Hepatocyte (in vitro differentiated cells): ENCODE measurements around the gene PAWR.

Experiments used
- EZH2 ChIP-seq: fragments of 200-600 bp; sonication (generic); IDR thresholded peaks from 2 replicates; pipeline ENCODE4 v1.6.1; 2016; ENCODE audit warnings: antibody characterized with exemption, mild to moderate bottlenecking, borderline replicate concordance
- EZH2phosphoT487 ChIP-seq: fragments of 200-600 bp; sonication (generic); IDR thresholded peaks from one replicate; pipeline ENCODE4 v1.6.1; 2018; ENCODE audit warnings: antibody characterized with exemption, mild to moderate bottlenecking, low read depth, moderate library complexity; ENCODE audit not compliant: unreplicated experiment, severe bottlenecking
- TF ChIP-seq, protein P1 (sequence below): fragments of 200-600 bp; sonication (generic); IDR thresholded peaks from 2 replicates; pipeline ENCODE4 v1.5.1; 2016; ENCODE audit warnings: antibody characterized with exemption, mild to moderate bottlenecking; ENCODE audit not compliant: poor library complexity

DNA sequence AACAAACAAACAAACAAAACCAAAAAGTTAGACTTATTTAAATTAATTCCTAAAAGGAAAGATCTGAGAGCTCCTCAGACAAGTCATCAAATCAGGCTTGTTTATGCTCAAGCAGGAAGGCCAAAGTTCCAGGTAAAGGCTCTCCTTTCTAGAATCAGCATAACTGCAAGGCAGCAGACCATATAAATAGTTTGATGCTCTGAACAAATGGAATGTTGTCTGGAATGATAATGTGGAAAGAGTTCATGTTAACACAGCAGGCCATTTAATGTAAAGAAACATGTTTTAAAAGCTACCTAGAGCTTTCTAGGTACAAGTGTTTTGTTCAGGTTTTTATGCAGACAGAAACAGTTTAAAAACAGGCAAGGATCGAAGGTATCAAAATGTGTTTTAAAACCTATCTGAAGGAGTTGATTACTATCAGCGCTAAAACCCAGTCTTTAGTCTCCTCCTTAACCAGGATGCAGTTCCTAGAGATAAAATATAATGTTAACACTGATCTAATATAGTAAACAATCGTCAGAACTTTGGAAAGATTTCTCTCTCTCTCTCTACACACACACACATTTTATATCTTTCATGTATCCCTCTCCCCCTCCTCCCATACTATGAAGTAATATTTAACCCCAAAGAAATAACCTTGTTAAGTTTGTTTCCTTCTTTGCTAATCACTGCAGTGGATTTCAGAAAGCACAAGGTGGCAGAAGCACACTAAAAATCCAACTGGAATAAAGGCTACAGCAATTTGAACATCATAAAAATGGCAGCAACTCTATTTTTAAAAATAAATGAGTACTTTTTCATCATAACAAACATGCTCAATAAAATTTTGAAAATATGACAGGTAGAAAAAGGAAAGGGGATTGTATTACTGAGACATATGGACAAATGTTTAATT is 135.5 kb downstream of the PAWR start:
- TF ChIP-seq, protein P1, sequence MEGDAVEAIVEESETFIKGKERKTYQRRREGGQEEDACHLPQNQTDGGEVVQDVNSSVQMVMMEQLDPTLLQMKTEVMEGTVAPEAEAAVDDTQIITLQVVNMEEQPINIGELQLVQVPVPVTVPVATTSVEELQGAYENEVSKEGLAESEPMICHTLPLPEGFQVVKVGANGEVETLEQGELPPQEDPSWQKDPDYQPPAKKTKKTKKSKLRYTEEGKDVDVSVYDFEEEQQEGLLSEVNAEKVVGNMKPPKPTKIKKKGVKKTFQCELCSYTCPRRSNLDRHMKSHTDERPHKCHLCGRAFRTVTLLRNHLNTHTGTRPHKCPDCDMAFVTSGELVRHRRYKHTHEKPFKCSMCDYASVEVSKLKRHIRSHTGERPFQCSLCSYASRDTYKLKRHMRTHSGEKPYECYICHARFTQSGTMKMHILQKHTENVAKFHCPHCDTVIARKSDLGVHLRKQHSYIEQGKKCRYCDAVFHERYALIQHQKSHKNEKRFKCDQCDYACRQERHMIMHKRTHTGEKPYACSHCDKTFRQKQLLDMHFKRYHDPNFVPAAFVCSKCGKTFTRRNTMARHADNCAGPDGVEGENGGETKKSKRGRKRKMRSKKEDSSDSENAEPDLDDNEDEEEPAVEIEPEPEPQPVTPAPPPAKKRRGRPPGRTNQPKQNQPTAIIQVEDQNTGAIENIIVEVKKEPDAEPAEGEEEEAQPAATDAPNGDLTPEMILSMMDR, result peak; percentile 90
- TF ChIP-seq EZH2, result no peak
- no peak for TF ChIP-seq EZH2phosphoT487
